Activated CD8-positive, alpha-beta memory T cell treated with anti-CD3 and anti-CD28 coated beads, Interleukin-2, amount 50 U/mL, for 24 hours (primary cell): Measurements from ENCODE around the gene OXNAD1.
A peak's percentile ranks its signal among the peaks of the same experiment; 100 is the strongest.
"Not testable (repeated sequence)": the region's sequence is repeated elsewhere in the genome, so short reads cannot be mapped to it uniquely, and the experiment has no call there.

Source experiments
- DNase-seq: peaks from one replicate; pipeline ENCODE4 v3.0.0-alpha.2; 2020; ENCODE audit errors: extremely low read depth

Gene OXNAD1

GRCh38 chr3:16304061-16305010, 39.3 kb downstream of the OXNAD1 start:
- no peak for DNase-seq

DNA sequence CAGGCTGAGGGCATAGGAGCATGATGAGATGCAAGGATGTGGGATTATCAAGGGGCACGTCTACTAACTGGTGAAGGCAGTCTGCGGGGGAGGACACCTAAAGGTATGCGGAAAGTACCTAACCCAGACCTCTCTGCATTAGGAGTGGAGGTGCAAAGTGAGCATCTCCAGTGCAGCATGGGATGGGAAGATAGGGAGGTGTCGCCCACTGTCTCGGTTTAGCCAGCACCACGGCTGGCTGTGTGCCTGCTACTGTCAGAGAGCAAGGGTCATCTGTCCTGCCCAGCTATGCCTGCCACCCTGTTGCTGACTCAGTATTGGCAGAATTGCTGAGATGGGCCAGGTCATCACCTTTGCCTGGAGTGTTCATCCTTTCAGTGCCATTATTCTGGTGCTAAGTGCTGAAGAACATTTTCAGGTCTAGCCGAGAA, 40.1 kb downstream of the OXNAD1 start:
- no peak for DNase-seq

DNA sequence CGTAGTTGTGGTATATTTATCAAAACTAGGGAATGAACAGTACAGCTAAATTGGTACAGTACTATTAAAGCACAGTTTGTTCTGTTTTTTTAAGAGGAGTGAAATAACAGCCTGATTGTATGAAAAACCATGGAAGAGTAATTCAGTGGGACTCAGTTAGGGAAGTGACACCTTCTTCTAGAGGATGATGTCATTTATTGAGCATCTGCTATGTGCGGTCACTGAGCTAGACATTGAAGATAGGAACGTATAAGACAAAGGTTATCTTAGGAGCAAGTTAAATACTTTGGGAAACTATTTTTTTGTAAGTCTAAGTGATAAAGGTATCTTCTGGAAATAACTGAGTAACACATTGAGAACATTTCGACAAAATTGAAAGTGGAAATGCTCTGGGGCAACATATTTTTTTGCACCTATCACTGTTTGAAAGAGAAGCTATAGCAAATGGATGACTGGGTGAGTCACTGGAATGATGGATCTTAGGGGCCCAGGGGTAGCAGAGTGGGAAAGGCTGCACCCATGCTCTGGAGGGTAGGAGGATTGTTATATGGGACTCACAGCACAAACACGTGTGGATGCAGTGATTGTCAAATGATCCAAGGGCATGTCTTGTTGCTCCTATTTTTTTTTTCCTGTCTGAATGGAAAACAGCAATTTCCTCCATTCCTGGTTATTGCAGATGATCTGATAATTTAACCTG, 43.0 kb downstream of the OXNAD1 start:
- DNase-seq: no peak

GRCh38 chr3:16308727-16309126, 43.7 kb downstream of the OXNAD1 start:
- DNase-seq: no peak

- no peak for DNase-seq
Measured at GRCh38 chr3:16309558-16309957, 44.5 kb downstream of the OXNAD1 start.

DNA sequence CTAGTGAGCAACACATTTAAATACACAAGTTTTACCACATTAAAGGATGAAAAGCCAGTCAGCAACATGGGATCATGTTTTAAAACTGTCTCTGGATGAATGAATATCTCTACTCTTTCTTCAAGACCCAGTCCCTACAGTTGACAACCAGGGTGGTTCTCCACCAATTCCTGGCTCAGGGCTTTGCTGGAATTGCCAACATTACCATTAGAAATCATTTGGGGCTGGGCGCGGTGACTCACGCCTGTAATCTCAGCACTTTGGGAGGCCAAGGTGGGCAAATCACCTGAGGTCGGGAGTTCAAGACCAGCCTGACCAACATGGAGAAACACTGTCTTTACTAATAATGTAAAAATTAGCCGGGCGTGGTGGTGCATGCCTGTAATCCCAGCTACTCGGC, 45.5 kb downstream of the OXNAD1 start:
- not testable (repeated sequence) for DNase-seq

DNA sequence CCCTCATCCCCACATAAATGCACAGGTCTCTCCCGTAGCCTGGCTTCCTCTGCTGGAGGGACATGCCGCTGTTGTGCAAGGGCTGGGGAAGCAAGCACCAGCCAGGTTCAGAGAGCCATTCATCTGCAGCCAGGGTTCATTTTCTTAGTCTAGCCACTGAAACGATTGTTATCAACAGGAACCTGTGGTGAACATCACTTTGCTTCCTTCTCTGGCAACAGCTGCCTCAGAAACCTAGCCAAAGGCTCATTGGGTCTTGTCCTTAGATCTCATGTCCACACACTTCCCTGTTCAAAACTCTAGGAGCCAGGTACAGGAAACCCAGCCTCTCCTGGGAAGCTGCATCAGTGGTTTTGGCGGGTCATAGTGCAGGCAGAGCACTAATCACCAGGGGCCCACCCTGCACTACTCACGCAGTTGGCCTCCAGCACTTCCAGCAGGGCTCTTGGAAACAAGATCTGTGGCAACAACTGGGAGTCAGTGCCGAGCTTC, 47.0 kb downstream of the OXNAD1 start:
- DNase-seq: no peak

DNA sequence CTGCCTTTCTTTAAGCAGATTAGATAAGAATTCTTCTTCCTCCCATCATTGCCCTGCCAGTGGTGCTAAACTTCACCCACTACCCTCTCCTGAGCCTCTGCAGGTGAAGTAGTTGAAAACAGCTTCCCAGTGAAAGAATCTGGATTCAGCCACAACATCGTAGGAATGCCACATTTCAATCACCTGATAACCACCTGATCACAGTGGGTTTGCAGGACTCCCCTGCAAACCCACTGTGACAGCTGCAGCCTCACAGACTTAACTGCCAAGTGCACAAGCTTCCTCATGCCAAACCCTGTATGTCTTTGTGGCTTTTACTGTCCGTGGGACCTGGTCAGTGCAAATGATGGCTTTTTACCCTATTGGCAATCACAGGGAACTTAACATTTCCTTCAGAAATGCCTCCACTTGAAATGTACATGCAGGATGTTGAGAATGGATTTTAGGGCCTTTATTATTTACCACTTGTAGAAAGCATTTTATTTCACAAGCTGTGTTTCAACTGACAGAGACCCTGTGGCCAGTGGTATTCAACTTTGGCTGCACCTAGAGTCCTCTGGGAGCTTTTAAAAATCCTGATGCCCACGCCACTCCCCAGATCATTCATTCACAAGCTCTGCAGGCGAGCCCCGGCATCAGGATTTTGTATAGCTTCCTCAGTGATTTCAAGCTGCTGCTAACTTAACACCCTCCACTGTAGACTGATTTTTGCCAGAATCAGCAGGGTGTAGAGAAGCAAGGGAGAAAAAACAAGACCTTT, 49.1 kb downstream of the OXNAD1 start:
- DNase-seq: no peak

DNA sequence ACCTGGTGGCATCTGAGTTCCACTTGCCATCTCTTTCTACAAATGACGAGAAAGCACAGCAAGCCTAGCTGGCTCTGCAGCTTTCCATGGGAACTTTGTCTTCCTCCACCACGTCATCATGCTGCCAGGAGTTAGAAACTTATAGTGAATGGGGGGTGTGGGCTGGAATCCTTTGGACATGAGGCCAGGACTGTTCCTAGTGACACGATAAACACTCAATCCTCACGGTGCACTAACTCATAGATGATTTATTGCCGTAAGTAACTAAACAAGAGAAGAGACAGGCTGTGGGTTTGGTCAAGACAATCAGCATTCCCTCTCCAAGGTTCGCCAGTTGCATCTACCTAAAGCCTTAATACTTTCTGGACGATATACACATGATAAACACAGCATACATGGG, 50.6 kb downstream of the OXNAD1 start:
- DNase-seq: no peak

GRCh38 chr3:16316396-16316795, 51.4 kb downstream of the OXNAD1 start:
- no peak for DNase-seq

DNA sequence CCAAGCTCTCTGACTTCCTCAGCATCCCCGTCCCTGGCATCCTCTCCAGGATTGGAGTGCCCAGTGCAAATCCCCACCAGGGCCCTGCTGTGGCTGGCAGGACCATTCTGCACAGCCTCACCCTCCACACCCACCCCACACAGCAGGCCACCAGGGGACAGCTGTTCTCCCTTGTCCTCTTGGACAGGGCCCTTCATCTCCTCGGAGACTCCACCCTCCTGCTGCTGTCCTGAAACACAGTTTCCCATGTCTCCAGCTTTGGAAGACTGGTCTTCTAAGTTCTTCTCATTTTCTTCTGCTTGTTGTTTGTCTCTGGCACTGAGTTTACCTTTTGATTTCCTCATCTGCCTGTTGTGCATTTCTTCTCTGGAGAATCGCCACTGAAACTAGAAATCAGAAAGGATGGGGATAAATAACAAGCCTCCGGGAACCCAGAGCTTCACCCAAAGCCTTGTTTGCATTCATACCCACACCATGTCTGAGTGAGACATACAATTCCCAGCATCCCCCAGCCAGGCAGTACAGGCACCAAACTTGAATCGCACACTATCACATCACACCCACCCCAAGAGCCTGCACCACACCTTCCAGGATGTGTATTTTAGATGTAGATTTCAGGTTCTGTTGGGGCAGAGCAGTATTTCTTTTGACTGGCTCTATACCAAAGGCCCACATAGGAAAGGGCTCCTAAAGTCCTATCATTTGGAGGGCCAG, 52.0 kb downstream of the OXNAD1 start:
- DNase-seq: no peak

- no peak for DNase-seq
Measured at GRCh38 chr3:16317561-16317945, 52.5 kb downstream of the OXNAD1 start.

GRCh38 chr3:16318176-16318575, 53.2 kb downstream of the OXNAD1 start:
- DNase-seq: no peak

DNA sequence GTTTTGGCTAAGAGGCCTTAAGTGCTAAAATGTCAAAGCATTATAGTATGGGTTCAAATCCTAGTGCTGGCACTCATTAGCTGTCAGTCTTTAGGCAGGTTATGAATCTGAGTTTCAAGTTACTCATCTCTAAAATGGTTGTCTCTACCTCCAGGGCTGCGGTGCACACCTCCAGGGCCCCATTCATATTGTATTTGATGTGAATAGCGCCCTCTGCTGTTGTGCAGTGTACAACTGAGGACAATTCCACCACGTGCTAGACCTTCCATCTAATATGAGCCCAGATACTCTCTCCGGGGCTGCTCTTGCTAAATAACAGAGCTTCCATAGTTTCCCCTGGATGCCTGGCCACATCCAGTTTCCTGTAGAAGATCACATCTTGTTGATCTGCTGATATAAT, 54.3 kb downstream of the OXNAD1 start:
- peak; percentile 63 for DNase-seq

GRCh38 chr3:16319723-16320122, 54.7 kb downstream of the OXNAD1 start:
- DNase-seq: no peak

- DNase-seq: no peak
Measured at GRCh38 chr3:16320711-16321110, 55.7 kb downstream of the OXNAD1 start.

- DNase-seq: no peak
Measured at GRCh38 chr3:16322189-16322588, 57.2 kb downstream of the OXNAD1 start.

- no peak for DNase-seq
Measured at GRCh38 chr3:16323737-16324136, 58.7 kb downstream of the OXNAD1 start.

DNA sequence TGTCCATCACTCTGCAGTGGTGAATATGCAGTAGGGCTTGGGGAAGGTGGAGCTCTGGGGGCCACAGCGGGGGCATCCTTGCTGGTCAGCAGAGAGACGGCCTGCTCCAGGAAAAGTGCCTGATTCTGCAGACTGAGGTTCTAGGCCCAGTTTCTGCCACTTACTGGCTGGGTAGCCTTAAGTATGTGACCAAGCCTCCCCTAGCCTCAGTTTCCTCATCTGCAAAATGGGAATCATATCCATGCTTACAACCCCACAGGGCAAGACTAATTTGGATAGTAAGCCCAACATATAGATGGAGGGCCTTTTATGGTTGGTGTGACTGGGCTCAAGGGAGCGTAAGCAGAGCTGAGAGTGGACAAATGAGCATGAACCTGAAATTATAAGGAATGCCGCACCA, 60.8 kb downstream of the OXNAD1 start:
- DNase-seq: no peak

DNA sequence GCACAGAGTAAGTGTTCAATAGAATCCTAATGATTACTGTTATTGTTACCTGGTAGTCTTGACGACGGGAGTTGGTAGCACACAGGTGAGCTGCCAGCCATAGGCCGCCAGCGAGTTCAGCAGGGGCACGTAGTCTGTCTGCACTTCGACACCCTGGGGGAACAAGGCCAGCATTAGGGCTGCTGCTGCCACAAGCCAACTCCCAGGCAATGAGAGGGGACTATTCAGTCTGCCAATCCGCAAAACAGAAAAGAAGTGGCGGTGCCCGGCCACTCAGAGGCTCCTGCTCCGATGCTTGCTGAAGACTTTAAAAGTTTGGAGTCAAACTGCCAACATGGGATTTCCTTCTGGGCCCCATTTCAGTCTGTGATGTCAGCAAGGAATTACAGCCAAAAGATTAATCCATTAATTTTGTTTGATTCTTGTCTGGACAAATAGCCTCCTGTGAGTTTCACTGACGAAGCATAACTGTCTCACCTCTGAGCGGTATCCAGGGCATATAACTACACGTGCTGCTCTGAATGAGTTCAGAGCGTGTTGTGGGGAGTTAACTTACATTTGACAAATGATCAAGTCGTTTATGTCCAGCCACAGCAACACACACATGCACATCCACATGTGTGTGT, 61.8 kb downstream of the OXNAD1 start:
- DNase-seq: no peak

- DNase-seq: no peak
Measured at GRCh38 chr3:16328124-16328523, 63.1 kb downstream of the OXNAD1 start.
